HG02943 (cell line): ENCODE results near the gene ADAMTSL2.

ENCODE experiments used
- ATAC-seq: cut with Tn5 transposase; IDR thresholded peaks from one replicate; pipeline ENCODE4 v1.9.1; 2021; ENCODE audit warnings: mild to moderate bottlenecking, low read depth, moderate library complexity; ENCODE audit not compliant: unreplicated experiment

Gene ADAMTSL2

DNA sequence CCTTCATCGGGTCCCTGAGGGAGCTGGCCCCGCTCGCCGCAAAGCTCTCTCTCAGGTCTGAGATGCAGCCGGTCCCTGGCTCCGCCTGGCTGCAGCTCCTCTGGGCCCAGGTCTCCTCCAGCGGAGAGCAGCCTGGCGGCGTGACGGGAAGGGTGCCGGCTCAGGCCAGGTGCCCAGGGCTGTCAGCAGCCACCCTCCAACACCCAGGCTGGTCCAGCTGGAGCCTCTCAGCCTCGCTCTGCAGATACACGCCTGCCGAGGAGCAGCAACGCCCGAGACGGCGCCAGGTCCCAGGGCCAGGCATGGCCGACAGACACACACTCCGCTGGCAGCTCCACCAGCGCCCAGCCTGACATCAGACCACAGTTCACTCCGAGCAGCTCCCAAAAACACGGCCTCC is 49.1 kb downstream of the ADAMTSL2 start:
- no peak for ATAC-seq

GRCh38 chr9:133584167-133584558 is 49.7 kb downstream of the ADAMTSL2 start:
- no peak for ATAC-seq

- no peak for ATAC-seq
Observed at GRCh38 chr9:133584559-133585476, 50.3 kb downstream of the ADAMTSL2 start.

DNA sequence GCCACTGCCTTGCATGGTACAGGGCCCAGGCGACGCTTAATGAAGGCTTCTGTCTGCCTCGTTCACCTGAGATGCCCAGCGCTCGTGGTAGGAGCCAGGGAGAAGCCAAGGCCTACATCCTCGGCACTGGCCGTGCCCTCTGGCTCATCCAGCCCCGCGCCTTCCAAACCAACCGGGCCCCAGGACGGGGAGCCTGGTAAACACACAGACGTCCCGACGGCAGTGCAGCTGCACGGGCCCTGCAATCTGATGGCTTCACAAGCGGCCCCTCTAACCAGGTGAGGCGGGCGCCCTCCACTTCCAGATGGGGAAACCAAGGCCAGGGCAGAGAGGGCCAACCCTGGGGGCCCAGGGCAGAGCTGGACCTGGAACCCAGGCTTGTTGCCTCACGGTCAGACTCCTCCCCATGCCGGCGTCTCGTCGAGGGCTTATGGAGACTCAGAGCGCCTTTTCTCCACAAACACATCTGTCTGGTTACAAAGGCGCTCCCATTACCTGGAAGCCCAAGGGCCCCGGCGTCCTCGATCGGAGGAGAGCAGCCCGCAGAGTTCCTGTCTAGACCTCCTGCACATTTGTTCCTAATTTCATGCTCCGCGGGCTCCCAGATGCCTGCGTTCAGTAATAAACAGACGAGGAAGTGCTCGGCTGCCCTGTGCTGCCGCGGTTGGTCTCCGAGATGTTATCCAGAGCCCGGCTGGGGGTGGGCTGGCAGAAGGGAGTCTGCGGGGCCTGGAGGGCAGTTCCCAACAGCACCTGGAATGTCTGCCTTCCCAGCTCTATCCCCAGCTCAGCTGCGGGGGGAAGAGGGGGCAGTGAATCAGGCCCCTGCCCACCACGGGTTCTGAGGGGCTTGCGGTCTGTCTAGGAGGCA is 51.2 kb downstream of the ADAMTSL2 start:
- ATAC-seq, result no peak

GRCh38 chr9:133587051-133587450 is 52.5 kb downstream of the ADAMTSL2 start:
- no peak for ATAC-seq

- ATAC-seq, result no peak
Observed at GRCh38 chr9:133587466-133587865, 53.0 kb downstream of the ADAMTSL2 start.

GRCh38 chr9:133589454-133590227 is 55.1 kb downstream of the ADAMTSL2 start:
- no peak for ATAC-seq

DNA sequence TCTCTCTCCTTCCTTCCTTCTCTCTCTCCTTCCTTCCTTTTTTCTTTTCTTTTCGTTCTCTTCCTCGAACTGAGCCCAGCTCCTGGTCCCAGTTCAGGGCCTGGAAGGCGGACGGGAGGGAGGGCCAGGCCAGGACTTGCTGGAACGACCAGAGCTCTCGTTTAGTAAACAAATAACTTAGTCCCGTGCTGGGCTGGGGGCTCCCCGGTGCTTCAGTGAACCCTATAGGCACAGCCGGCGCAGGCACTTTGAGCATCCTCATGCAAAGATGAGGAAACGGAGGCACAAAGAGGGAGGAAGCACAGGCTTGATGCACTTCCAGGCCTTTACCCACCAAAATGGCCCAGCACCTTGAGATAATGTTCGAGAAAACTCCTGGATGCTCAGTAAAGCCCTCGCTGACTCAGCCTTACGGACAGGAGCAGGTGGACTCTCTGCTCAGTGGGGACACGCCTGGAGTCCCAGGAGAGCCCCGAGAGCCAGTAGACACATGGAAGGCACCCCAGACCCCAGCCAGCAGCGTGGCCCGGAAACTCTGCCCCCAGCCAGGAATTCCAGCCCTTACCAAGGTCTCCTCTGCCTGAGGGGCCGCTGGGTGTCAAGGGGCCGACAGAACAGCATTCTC is 55.8 kb downstream of the ADAMTSL2 start:
- ATAC-seq, result no peak

- no peak for ATAC-seq
Observed at GRCh38 chr9:133591116-133591910, 56.8 kb downstream of the ADAMTSL2 start.

- ATAC-seq, result no peak
Observed at GRCh38 chr9:133591985-133592384, 57.5 kb downstream of the ADAMTSL2 start.

GRCh38 chr9:133592731-133593409 is 58.4 kb downstream of the ADAMTSL2 start:
- no peak for ATAC-seq

GRCh38 chr9:133593587-133594253 is 59.2 kb downstream of the ADAMTSL2 start:
- ATAC-seq, result no peak

DNA sequence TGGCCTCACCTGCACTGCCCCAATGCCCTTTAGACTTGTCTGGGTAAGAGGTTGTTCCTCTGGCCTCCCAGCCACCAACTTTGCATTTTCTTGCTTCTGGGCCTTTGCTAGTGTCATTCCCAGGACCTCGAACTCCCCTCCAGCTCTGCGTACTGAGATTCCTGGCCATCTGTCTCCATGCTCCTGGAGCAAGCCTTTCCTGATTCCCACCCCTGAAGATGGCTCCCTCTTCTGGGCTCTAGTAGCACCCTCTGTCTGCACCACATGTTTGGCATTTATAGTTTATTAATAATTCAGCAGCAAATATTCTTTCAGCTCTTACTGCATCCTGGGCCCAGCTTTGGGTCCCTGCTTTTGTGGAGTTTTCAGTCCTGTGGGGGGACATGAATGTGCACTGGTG is 59.8 kb downstream of the ADAMTSL2 start:
- no peak for ATAC-seq

- ATAC-seq, result no peak
Observed at GRCh38 chr9:133595910-133596309, 61.4 kb downstream of the ADAMTSL2 start.

DNA sequence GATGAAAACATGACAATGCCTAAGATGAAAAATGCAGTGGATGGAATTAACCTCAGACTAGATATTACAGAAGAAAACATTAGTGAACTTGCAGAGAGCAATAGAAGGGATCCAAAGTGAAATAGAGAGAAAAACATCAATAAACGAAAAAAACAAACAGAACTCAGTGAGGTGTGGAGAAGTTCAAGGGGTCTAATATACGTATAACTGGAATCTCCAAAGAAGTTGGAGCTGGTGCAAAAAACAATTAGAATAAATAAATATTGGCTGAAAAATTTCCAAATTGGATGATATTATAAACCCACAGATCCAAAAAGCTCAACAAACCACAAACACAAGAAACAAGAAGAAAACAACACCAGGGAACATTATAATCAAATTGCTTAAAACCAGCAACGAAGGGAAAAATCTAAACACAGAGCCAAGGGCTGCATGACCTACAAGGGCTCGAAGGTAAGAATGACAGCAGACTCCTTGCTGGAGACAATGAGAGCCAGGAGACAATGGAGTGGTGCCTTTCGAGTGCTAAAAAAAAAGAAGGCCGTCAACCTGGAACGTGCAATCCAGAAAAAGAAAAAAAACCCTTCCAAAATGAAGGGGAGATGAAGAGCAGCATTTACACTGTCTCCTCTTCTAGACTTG is 62.9 kb downstream of the ADAMTSL2 start:
- ATAC-seq, result no peak

DNA sequence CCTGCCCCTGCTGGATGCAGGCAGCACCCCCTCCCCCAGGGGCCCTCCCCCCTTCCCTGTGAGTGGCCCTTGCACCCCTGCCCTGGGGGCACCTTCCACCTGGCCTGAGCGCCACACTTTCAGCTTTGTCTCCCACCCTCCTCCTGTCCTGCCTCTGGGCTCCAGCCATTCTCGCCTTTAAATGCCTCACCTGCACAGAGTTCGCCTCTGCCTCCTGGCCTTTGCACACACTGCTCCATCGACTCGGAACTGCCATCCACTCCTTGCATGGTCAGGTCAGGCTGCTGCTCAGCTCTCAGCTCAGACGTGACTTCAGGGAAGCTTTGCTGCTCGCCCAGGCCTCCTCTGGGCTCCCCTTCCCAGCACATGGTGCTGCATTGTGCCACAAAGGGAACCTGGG is 64.5 kb downstream of the ADAMTSL2 start:
- no peak for ATAC-seq

GRCh38 chr9:133599470-133600173 is 65.1 kb downstream of the ADAMTSL2 start:
- no peak for ATAC-seq
